Umbilical cord (tissue), 2 donors: ENCODE results near the gene AMBRA1. TPM values are rescaled to one million over a fixed set of nuclear protein-coding genes. Genes with fewer than 3 reads are reported as not detected.
"Not testable (repeated sequence)": the region's sequence is repeated elsewhere in the genome, so short reads cannot be mapped to it uniquely, and the experiment has no call there.

Source experiments
- DNase-seq: peaks from one replicate; pipeline ENCODE4 v3.0.0-alpha.2; 2015; ENCODE audit warnings: low spot score
- total RNA-seq: library from RNA; depleted of rRNA; stranded (reverse); fragments of >200 nt; gene quantifications from one replicate; pipeline ENCODE4 v1.2.3, GENCODE V29; 2014; ENCODE audit warnings: low replicate concordance; ENCODE audit not compliant: insufficient read depth

The AMBRA1 gene
- total RNA-seq, 1 donor from 2014 or later: 48.6 TPM

DNA sequence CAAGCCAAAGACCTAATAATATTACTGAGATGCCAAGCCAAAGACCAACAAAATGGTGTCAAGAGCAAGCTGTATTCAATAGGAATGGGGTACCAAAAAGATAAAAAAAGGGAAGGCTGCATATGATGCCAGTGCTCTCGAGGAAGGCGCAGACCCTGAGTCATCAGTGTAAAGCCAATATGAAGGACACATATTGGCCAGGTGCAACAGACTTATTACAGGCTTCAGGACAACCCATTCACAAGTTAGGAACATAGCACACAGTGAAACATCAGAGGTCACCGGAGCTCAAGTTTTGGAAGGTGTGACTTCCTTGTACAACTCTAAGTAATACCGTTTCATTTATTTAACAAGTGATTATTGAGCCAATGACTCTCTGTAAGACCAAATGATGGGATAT is 58.1 kb downstream of the AMBRA1 start:
- no peak for DNase-seq

DNA sequence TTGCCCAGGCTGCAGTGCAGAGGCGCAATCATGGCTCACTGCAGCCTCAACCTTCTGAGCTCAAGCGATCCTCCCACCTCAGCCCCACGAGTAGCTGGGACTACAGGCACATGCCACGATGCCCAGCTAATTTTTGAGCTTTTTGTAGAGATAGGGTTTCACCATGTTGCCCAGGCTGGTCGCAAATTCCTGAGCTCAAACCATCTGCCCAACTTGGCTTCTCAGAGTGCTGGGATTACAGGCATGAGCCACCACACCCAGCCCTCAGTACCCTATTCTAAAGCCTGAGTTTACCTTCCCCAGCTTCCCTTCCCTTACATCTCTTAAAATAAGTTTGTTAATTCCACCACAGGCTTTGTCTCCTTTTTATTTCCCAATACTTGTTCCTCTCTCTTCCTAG is 59.1 kb downstream of the AMBRA1 start:
- DNase-seq: no peak

DNA sequence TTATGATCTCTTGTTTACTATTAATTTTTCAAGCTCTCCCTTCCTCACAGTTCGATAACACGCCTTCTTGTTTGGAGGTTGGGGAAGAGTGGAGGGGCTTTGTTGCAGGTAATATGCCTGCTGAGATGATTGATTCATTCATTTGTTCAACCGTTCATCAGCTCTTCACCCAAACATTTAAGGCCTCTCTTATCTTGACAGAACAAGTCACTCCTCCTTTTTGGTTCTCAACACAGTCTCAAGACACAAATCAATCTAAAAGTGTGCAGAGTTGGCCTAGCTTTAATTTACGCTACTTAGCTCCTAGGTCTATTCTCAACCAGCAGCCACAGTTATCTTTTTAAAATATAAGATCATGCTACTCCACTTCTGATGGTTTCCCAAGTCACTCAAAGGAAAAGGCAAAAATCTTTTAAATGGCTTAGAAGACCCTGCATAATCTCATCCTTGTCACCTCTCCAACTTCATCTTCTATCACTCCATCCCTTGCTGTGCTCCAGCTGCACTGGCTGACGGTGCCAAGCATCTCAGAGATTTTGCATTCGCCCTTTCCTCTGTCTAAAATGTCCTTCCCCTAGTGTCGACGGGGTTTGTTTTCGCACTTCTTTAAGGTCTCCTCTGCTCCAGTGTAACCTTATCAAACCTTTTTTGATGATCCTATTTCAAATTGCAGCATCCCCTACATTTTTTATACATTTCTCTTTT is 60.3 kb downstream of the AMBRA1 start:
- DNase-seq: no peak

DNA sequence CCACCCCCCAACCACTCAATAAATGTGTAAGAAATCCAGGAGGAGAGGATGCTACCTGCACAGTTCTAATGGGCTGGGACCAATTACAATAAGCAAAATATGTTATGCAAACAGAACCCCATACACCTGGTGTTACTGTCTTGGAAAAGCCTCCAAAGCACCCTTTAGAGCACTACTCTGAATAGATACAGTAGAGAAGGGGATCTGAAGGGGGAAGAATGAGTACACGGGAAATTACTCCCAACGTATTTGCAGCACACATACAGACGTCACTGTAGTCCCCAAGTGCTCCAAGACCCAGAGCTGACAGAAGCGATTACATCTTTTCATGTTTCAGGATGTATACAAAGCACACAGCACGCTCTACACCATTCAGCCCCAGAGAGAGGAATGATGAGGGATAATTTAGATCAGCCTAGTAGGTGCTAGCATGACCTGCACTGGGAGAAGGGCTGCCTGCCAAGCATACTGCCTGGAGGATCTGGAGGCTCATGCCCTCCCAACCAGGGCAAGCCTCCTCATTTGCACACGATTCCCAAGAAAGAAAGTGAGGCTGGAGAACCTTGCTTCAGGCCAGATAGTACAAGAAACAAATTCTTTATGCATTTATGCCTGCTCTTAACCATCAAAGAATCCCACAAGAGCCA is 63.8 kb downstream of the AMBRA1 start:
- DNase-seq: no peak

DNA sequence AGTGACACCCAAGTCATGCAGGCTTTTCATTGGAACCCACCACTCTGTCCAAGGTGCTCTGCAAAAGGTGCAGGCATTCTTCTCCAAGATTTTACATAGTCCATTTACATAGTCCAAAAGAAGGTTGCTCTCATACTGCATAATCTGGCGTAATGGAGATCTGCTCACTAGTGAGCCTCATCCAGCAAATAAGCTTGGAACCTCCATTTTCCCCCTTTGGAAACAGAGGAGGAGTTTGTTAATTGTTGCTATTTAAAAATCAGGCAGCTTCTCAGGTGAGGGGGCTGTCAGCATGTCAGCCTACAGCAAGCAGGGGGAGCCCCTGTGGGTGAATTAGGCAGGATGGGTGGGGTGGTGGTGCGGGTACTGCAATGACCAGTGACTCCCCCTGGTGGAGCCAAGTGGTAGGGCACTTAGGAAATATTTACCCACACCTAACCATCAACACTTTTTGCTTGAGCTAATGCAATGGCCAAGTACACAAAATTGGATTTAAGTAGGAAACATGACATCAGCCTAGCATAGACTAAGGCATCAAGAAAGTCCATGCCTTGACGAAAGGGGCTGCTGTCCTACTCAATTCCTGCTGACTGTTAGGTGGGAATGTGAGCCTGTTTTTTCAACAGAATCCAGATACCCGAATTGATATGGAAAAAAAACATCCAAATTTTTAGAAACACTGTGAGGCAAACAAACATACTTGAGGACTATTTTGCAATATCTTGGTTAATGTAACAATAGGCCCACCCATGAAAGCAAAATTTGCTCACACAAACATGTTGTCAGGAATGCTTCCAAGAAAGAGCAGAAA is 64.5 kb downstream of the AMBRA1 start:
- peak; percentile 34 for DNase-seq

DNA sequence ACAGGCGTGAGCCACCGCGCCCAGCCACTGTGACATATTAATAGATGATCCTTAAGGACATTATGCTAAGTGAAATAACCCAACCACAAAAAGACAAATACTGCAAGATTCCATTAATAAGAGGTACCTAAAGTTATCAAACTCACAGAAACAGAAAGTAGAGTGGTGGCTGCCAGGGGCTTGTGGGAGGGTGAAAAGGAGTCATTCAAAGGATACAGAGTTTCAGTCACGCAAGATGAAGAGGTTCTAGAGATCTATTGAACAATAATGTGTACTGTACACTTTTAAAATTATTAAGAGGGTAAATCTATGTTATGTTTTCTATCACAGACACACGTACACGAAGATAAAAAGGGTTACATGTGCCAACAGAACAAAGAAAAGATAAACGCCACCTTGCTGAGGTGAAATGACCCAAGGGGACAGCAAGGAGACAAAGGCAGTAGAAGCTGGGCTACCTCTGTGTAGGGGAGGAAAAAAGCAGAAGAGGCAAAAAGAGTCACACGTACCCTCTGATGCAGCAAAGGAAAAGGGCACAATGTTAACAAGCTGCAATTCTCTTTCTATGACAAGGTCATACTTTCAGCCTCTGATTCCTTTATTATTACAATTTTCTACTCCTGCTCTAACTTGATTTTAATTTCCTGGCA is 65.3 kb downstream of the AMBRA1 start:
- no peak for DNase-seq

DNA sequence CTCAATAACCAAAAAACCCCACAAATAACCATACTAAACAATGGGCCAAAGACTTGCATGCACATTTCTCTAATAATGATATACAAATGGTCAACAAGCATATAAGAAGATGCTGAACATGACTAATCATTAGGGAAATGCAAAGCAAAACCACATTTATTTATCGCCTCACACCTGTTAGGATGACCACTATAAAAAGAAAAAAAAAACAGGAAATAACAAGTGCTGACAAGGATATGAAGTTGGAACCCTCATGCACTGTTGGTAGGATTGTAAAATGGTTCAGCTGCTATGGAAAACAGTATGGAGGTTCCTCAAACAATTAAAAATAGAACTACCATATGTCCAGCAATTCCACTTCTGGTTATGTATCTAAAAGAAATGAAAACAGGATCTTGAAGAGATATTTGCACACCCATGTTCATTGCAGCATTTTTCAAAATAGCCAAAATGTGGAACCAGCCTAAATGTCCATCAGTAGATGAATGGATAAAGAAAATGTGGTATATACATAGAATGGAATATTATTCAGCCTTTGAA is 66.2 kb downstream of the AMBRA1 start:
- DNase-seq: no peak

DNA sequence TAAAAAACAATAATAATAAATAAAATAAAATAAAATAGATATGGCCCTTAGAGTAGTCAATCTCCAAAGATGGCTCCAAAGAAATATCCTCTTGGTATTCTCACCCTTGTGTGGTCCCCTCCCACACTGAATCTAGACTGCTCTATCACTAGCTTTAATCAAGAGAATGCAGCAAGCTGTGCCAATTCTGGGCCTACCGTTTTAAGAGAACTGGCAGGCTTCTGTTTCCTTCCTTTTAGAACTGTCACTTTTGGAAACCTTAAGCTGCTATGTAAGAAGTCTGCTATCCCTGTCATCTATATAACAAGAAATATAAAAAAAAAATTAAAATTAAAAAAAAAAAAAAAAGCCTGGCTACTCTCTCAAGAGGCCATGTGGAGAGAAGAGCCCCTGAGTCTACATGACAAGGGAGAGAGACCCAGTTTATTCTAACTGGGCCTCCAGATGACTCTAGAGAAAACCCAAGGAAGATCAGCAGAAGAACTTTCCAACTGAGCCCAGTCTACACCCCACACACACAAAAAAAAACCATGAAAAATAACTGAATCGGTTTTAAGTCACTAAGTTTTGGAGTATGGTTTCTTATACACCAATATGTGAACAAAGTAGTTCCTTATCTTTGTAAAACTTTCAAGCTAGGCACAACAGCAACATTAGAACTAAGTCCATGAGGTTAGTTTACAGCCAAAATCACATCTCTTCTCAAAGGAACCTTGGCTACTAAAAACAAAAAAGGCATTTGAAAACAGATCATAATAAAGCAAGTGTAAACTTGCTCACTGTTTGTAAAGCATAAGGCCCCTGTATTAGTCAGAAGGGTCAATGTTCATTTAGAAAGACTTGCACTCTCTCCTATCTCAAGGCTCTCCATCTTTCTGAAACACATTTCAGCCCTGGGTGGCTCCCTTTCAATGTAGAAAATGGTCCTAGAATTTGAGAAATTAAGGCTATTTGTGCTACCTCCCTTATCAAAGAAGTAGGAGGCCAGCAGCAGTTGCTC is 67.3 kb downstream of the AMBRA1 start:
- DNase-seq: no peak

DNA sequence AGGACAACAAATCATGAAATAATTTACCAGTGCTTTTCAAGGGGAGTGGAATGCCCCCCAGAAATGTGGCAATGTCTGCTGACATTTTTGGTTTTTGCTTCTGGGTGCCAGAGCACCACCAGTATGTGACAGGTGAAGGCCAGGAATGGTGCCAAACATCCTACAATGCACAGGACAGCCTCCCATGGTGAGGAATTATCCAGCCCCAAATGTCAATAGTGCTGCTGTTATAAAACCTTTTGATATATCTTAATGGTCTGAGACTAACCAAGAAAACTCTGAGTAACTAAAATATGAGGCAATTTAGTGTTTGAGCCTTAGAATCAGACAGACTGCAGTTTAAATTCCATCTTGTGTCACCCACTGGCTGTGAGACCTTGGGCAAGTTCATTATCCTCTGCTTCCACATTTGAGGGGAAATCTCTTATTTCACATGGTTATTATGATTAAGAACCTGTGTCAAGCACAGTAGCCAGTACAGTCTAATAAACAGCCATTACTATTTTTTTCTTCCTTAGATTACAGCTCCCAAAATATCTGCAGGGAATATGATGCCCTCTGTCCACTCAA is 69.5 kb downstream of the AMBRA1 start:
- no peak for DNase-seq

DNA sequence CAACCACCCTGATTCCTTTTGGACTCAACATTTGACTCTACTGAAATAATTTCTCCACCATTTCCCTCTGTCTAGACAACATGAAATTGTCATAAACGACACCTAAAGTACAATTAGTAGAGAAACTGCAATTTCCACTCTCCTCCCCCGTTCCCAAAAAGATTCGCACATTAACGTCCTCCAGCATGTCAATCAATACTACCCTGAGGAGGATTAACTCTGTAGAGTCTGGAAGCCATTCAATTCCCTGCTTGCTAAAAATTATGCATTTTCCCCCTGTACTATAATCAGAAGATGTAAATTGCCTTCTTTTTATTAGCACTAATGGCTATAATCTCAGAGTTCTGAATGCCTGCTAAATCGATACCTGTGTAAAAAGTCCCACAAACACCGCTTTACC is 70.5 kb downstream of the AMBRA1 start:
- DNase-seq: no peak

DNA sequence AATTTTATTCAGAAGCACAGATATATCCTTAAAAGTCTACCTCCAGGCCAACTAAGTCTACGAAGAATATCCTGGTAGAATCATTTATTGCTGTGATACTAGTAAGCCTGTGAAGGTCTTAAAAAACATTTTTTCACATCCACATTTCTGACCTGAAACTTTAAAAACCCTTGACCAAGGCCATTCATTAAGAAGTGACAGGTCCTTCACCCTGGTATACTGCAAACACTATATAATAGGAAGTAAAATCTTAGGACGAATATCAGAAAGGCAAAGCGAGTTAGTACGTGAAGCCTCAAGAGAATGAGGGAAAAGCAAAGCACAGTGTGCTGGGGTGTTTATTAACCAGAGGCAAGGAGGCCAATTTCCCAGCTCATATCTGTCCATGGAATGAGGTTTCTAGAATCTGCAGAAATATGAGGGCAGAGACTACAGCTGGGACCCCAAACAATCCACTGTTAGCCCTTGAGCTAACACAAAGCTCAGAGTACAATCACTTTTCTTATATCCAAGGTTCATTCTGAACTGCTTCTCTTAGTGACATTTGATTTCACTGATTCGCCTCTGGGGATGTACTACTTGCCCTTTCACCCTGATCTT is 71.0 kb downstream of the AMBRA1 start:
- DNase-seq: no peak

DNA sequence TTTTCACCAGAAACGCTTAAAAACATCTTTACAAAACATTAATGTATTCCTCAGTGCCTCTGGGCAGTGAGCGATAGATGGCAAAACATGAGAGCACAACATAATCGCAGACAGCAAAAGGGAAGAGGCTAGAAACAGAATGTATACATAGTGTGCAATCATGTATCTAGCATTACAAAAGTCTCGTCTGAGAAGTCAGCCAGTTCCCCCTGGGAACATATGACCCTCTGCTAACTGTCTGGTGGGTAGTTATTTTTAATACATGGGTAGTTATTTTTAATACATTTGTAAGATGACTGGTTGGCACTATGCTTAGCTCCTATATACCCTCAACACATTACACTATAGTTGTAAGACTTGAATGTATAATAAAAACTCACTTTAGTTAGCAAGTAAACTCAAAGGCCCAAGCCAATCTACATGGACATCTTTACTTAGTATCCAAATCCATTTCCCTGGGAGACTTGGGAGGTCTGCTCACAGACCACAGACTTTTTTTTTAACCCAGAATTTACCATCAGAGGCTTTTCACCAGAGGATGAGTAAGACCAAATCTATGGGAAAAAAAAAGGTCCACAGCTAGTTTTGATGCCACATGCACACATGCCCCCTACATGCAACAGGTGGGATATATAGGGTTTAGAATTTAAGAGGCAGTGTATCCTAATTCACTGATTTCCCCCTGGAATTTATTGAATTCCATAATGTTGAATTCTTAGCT is 71.7 kb downstream of the AMBRA1 start:
- DNase-seq: no peak

DNA sequence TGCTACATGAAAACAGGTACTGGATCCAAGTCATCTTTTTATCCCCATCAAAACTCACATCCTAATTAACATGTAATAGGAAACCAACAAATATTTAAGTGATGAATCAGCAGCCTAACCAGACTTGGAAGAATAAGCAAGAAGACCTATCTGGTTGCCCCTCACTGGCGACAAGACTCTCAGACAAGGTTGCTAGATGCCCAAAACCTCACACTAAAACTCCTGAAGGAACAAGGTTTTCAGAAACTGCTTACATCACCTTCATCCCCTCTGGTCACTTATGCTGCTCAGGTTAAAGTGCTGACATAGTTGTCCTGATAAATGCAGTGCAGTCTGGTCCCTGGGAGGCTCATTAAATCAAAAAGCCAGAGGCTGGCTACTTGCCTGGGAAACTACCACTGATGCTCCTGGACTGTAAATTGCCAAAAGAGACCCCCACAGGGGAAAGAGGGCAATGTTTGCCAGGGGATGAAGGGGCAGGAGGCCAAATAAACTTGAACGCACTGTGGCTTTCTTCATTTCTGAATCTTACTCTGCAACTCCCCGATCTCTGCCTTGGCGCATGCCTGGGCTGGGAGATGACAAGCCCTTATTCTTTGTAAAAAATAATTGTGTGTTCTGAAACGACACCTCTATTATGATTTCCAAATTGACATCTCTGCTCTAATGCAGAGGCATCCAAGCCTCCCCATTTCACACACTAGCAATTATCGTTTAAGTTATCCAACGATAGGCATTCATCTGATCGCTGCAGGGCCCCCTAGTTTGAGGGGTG is 72.7 kb downstream of the AMBRA1 start:
- DNase-seq: no peak

DNA sequence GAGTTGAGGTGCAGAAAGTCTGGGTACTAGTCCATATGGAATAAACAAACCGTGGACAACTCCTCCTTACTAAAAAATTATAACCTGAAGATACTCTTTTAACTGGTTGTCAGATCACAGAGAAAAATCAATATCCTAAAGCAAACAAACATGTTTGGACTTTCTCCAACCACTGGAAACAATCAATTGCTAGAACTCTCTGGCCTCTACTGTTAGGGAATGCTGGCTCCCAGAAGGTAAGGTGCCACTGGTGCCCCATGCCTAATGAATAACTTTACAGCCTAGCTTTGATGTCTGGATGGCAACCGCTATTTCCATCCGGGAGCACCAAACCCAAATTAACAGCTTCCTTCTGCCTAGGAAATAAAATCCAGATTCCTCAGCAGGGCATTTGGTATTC is 74.5 kb downstream of the AMBRA1 start:
- DNase-seq: no peak

DNA sequence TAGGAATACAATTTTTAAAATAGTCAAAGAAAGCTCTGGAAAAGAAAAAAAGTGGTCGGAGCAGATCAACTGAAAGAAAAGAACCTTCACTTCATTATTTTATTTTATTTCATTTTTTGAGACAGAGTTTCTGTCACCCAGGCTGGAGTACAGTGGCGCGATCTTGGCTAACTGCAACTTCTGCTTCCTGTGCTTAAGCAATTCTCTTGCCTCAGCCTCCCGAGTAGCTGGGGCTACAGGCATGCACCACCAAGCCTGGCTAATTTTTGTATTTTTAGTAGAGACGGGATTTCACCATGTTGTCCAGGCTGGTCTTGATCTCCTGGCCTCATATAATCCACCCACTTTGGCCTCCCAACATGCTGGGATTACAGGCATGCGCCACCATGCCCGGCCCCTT is 74.9 kb downstream of the AMBRA1 start:
- not testable (repeated sequence) for DNase-seq

DNA sequence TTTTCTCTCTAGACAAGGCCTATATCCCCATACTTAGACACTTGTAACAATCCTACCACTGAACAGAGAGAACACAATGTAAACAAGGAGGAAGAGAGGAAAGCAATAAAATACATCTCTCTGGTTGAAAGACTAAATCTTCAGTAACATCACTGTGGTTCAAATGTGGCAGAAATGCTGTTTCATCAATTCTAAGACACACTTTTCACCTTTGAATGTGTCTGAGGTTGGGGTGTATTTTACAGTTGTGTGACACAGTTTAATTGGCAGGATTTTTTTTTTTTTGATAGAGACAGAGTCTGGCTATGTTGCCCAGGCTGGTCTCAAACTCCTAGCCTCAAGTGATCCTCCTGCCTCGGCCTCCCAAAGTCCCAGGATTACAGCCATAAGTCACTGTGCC is 79.5 kb downstream of the AMBRA1 start:
- DNase-seq: no peak

DNA sequence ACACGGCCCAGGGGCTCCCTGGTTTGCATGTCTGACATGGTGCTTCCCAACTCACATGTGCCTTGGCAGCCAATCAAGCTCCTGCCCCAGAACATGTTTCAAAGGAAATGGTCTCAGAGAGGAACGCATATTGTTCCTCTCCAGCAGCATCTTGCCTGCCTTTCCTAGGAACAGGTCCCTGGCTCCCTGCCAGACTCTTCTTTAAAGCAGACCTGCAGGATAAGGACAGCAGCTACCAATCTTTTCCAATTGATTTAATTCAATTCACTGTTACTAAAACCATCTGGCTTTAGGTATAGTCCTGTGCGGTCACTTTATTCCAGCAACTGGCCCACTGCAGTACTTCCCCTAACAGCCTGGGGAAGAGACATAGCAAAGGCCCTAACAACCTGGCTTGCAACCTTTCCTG is 79.9 kb downstream of the AMBRA1 start:
- DNase-seq: peak; percentile 73

DNA sequence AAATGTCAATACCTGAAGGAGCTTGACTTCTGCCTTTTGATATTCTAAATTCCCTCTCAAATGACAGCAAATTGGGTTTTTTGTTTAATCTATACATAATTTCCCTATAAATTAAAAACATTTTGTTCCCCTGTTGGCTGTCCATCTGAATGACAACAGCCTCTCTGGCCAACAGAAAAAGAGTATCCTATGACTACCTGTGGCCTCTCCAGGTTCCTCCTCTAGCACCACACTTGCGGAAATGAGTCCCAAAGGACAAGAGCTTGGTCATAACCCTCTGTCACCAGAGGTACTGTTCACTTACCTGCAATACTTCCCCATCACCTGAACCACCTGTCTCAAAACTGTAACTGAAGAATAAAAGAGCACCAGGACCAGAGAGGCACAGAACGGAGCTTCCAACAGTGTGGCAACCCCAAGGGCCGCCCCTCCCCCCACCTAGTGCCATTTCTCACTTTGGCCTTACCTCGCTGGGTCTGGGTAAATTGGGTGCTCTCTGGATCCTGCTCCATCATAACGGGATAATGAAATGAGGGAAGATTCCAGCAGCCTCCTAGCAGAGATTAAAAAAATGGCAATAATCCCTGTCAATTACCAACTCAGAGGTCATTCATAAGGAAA is 81.5 kb downstream of the AMBRA1 start:
- no peak for DNase-seq
